ENCODE data around the gene HOMER1.

Gene HOMER1

GRCh38 chr5:79487251-79487650 is 26.7 kb downstream of the HOMER1 start:
- no peak for DNase-seq

DNA sequence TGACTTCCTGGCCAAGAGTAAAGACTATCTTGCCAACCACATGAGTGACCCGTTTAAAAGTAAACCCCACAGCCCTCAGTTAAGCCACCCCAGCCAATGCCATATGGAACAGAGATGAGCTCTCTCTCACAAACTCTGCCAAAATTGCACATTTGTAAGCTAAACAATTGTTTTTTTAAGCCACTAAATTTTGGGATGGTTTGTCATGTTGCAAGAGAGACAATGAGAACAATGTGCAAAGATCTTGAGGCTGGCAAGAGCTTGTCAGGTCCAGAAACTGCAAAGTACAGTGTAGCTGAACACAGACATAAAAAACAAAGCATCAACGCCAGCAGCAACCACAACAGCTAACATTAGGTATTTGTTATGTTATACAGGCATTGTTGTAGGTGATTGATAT is 27.8 kb downstream of the HOMER1 start:
- DNase-seq = no peak

DNA sequence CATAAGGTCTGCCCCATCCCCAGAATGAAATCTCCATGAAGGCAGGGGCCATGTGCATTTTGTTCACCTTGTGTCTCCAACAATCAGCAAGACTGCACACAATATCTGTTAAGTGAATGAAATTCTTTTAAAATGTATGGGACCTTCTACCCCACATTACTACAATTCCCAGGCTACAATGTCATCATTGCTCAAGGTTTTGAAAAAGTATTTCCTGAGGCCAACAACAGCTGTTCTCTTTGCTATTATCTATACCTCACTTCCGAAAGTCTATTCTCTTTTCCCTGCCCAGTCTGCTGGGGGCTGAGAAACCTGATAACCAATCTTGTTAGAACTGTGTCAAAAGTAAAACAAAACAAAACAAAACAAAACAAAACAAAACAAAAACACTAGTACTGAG is 29.2 kb downstream of the HOMER1 start:
- no peak for DNase-seq

DNA sequence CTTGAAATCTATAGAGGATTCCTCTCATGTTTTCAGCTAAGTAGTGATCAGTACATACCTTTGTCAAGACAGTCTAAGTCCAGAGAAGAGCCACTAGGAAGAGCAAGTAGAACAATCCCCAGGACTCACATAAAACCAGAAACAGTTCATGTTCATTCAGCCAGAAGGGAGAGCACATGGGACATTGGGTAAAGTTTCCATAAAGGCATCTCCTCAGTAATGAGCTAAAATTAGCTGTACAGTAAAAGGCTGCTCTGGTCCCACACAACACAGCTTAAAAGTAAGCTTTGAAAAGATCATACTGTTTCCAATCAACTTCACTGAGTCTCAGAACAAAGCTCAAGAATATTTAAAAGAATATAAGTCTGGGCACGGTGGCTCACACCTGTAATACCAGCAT is 32.4 kb downstream of the HOMER1 start:
- DNase-seq = no peak

DNA sequence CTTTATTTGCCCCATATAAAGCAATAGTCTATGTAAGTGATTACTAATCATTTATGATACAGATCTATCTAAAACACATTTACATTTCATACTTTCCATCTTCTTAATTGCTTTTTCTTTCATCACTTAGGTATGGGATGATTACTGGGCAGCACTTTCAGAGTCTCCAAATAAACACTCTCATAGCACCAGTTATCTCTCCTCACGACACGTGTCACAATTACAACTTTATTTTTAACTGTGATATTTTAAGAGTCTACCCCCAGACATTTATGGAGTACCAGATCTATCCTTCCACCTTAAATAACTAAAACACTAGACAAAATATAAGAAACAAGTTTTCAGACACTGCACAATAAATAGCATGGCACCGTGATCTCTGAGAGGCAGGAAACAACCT is 32.9 kb downstream of the HOMER1 start:
- no peak for DNase-seq

DNA sequence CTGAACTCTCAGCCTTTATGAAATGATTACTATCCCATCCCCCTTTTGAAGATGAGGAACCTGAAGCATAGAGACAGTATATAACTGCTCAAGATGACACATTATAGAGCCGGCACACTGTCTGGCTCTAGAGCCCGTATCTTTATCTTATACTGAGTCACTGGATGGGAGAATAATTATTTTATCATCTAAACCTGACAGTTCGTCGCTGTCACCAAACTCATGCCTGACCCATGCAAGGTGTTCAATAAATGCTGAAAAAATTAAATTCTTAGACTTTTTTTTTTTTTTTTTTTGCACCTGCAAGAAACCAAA is 38.8 kb downstream of the HOMER1 start:
- peak; percentile 35 for DNase-seq

- DNase-seq = no peak
Observed at GRCh38 chr5:79474367-79475151, 39.4 kb downstream of the HOMER1 start.

DNA sequence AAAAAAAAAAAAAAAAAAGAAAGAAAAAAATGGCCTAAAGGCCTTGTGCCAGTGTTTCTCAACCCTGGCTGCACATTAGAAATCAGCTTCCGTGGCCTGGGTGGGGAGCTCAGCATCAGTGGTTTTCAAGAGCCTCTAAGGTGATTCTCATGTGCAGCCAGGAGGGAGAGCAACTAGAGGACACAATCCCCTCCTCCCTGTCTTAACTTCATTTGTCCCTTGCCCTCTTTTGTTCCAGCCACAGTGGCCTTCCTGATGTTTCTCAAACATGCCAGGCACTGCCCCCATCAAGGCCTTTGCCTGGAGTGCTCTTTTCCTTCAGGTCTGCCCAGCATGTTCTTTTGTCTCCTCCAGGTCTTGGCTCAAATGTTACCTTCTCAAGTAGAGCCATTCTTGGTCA is 42.4 kb downstream of the HOMER1 start:
- no peak for DNase-seq

GRCh38 chr5:79464695-79465332 is 49.1 kb downstream of the HOMER1 start:
- peak; percentile 62 for DNase-seq

- DNase-seq = no peak
Observed at GRCh38 chr5:79464278-79464677, 49.7 kb downstream of the HOMER1 start.

- no peak for DNase-seq
Observed at GRCh38 chr5:79459626-79460025, 54.3 kb downstream of the HOMER1 start.

DNA sequence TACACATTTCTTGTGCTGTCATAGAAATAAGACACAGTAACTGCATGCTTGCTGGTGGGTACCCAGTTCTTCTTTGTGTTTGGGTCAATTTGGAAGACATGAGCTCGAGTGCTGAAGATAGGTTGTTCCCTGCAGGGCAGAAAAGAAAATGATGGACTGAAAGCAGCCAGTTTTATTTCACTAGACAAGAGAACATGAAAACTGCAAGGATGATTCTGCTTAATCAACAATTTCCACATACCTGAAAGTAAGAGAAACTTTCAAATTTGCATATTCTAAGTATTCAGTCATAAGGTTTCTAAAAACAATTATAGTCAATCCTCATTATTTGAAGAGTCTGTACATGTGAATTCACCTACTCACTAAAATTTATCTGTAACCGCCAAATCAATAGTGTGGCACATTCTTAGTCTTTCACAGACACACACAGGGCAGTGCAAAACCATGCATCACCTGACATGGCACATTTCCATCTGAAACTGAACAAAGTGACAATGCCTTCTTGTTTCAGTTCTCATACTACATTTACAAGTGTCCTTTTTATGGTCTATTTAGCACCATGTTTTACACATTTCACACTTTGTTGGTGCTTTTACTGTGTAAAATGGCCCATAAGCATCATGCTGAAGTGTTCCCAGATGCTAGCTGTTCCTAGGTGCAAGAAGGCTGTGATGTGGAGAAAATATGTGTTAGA is 56.9 kb downstream of the HOMER1 start:
- DNase-seq = no peak

DNA sequence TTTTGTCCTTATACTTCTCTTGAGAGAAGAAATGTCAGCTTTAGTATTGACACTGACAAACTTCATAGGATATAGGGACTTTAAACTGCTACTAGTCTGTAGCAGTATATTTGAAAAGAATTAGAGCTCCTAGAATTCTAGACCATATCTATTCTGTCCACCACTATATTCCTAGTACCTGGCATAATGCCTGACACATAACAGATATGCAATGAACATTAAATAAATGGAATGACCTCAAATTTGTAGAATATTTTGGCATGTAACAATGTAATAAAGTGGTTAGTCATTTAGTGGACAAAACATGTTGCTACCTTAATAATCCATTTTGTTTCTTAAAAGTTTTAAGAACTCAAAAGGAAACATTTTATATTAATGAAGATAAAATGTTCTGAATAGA is 57.5 kb downstream of the HOMER1 start:
- DNase-seq = no peak

DNA sequence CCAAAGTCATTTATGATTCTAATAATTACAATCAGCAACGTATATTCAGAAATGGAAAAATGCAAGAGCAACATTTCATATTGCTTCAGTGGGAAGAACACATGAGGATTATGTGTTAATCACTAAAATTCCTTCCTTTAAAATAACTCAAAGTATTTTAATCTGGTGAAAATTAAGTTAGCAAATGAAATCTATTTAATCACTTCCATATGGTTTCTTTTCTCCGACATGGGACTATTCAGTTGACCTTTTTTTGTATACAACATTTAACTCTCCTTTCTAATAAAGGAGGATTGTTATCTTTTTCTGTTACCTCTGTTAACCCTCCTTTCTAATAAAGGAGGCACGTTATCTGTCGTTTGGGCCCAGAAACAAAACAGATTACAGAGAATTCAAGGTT is 59.9 kb downstream of the HOMER1 start:
- DNase-seq = no peak

DNA sequence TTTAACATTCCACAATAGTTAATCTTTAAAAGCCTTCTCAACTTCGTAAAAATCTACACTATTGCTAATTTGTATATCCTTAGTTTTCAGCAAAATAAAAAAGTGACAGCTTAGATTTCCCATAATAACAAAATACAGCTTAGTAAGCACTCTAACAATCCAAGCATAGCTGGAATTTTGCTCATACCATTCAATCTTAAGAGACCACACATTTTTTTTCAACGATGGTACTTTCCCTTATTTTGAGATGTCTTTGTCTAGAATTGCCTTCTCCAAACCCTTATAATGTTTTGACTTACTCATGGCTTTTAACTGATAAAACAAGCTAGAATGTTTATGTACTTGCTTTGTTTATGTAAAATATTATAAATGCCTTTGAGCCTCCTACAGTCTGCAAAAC is 65.6 kb downstream of the HOMER1 start:
- DNase-seq = no peak

DNA sequence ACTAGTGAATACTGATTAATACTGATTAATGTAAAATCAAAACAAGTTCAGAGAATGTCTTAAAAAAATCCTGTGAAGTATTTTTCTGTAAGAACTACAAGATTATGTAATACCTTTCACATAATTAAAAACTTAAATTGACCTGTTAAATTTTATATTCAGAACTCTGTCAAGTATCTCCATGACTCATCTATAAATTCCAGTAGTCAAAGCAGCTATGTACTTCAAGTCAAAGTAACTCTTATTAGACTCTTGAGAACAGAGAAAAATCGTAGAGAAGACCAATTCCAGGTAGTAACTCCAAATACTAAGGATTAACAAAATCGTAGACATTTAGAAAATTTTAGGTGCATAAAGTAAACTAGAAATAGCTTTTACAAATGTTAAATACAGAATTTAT is 77.1 kb downstream of the HOMER1 start:
- no peak for DNase-seq

DNA sequence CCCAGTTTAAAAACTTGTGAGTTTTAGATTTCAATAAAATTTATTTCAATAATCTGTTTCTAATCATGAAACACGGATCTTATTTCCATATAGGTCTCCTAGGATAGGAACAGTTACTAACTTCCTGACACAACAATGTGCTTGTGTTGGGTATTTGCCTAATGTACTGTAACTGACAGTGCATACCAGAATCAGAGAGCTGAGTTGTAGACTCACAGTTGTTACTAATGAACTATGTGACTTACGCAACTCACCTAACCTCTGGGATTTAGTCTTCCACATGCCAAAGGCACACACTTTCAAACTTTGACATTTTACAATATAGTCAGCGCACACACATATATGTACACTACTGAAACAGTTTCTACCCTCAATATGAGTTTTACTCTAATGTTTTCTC is 77.7 kb downstream of the HOMER1 start:
- no peak for DNase-seq

DNA sequence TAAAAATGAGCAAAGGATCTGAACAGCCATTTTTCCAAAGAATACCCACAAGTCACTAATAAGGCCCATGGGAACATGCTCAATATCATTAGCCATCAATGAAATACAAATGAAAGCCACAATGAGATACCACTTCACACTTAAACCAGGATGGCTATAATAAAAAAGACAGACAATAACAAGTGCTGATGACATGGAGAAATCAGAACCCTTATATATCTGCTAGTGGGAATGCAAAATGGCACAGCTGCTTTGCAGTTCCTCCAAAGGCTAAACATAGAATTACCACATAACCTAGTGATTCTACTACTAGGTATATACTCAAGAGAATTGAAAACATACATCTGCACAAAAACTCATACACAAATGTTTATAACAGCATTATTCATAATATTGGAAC is 83.7 kb downstream of the HOMER1 start:
- DNase-seq = no peak

DNA sequence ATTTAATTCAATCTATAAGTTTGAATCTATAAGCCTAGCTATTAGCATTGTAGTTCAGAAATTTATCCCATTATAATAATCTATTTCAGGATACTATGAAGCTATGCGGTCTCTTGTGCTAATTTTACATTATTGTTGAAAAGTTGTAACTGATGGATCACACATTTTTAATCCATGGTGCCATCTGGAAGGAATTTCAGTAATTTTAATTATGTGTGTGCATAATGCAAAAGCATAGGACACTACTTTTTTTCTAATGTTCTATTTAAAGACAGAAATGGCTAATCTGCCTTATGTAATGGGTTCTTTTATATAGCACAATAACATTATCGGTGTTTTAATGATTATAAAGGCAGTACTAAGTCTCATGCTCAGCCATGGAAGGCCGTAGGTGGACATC is 90.6 kb downstream of the HOMER1 start:
- DNase-seq = no peak

GRCh38 chr5:79420248-79420647 is 93.7 kb downstream of the HOMER1 start:
- no peak for DNase-seq

DNA sequence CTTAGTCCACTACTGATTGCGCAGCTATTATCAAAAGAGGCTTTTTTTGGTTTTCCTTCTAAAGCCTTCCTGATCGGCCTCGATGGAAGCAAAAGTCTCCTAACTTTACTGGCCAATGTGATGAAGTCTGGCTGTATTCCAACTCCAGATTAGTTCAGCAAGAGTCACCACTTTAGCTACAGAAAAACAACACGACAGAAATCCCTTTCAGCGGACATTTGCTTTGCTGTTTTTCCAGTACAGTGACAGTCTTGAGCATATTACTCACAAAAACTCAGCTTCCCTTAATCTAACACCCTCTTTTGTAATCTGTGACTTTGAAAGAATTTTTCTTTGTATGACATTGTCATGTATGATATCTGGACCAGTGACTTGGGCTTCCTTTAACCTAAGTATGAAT is 95.7 kb downstream of the HOMER1 start:
- DNase-seq = no peak

GRCh38 chr5:79417495-79417894 is 96.4 kb downstream of the HOMER1 start:
- DNase-seq = no peak

- DNase-seq = no peak
Observed at GRCh38 chr5:79416499-79416898, 97.4 kb downstream of the HOMER1 start.

- no peak for DNase-seq
Observed at GRCh38 chr5:79413112-79413511, 100.8 kb downstream of the HOMER1 start.
